MM.1S (cell line): ENCODE results near the gene MYMX.
"Not testable (repeated sequence)": the region's sequence is repeated elsewhere in the genome, so short reads cannot be mapped to it uniquely, and the experiment has no call there.

ENCODE experiments used
- CTCF ChIP-seq: fragments of 300-600 bp; sonication (generic); IDR thresholded peaks from 2 replicates; pipeline ENCODE4 v1.5.1; 2016; ENCODE audit warnings: antibody characterized with exemption, low read length, mixed read lengths
- EZH2phosphoT487 ChIP-seq: fragments of 300-600 bp; sonication (generic); IDR thresholded peaks from 2 replicates; pipeline ENCODE4 v1.6.1; 2018; ENCODE audit warnings: antibody characterized with exemption, low read length

DNA sequence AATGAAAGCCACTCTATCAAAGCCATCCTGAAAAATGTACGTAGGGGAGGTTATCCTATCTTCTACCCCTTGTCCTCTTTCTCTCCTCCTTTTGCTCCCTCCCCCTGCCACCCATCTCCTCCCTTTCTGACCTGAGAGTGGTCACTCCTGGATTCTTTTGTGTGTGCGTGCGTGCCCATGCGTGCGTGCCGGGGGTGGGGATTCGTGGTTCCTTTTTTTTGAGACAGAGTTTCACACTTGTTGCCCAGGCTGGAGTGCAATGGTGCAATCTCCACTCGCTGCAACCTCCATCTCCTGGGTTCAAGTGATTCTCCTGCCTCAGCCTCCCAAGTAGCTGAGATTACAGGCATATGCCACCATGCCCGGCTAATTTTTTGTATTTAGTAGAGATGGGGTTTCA is 14.7 kb downstream of the MYMX start:
- not testable (repeated sequence) for TF ChIP-seq CTCF, EZH2phosphoT487
